IMR-90 (cell line): Measurements from ENCODE around the gene WFDC12. TPM values are rescaled to one million over a fixed set of nuclear protein-coding genes. Genes with fewer than 3 reads are reported as not detected.
A peak's percentile ranks its signal among the peaks of the same experiment; 100 is the strongest.

ENCODE experiments used
- ATAC-seq: fragments of 200-7000 bp; cut with Tn5 transposase; 2 replicates; pipeline ENCODE4 v1.9.1; 2020; ENCODE audit warnings: low read depth, mild to moderate bottlenecking, moderate library complexity
- BruUV-seq: library from RNA; stranded (reverse); fragments of 400-500 nt; replicated peaks from 2 replicates; lab custom pipeline; 2021; lab: Mats Ljungman, UMichigan
- CTCF ChIA-PET: fragments of 300-600 bp; formaldehyde crosslinking; extraction: SDS; loops from one replicate; lab custom pipeline; 2021; ENCODE audit warnings: antibody characterized with exemption; lab: Yijun Ruan, JAX
- POLR2A ChIA-PET: fragments of 300-600 bp; sonication (Branson Sonifier 250); formaldehyde crosslinking; loops from one replicate; lab custom pipeline; 2022; ENCODE audit warnings: antibody characterized with exemption; ENCODE audit not compliant: unreplicated experiment; lab: Charles Lee
- DNase-seq: peaks from one replicate; pipeline ENCODE4 v3.0.0; 2013
- H2AFZ ChIP-seq: replicated peaks from 2 replicates; pipeline ENCODE3; 2013; ENCODE audit warnings: low read length, mild to moderate bottlenecking; ENCODE audit not compliant: poor library complexity
- H2AK5ac ChIP-seq: 2 replicates; pipeline ENCODE4 v1.6.1; 2013; ENCODE audit warnings: low read depth, low read length, inconsistent platforms
- H2AK9ac ChIP-seq: replicated peaks from 2 replicates; pipeline ENCODE3; 2013; ENCODE audit warnings: mild to moderate bottlenecking, low read depth, low read length, moderate library complexity; ENCODE audit not compliant: poor library complexity
- H2BK120ac ChIP-seq: 2 replicates; pipeline ENCODE4 v1.6.1; 2013; ENCODE audit warnings: low read depth, low read length, inconsistent platforms
- H2BK15ac ChIP-seq: 3 replicates; pipeline ENCODE4 v1.6.1; 2013; ENCODE audit warnings: low read depth, low read length, inconsistent platforms
- H2BK20ac ChIP-seq: 2 replicates; pipeline ENCODE4 v1.6.1; 2013; ENCODE audit warnings: low read depth, mild to moderate bottlenecking, inconsistent platforms, low read length, moderate library complexity
- H2BK5ac ChIP-seq: 2 replicates; pipeline ENCODE4 v1.6.1; 2013; ENCODE audit warnings: mild to moderate bottlenecking, low read depth, low read length, inconsistent platforms; ENCODE audit not compliant: poor library complexity, severe bottlenecking
- H3K14ac ChIP-seq: replicated peaks from 2 replicates; pipeline ENCODE4 v1.6.1; 2013; ENCODE audit warnings: low read depth, low read length, inconsistent platforms
- H3K18ac ChIP-seq: 2 replicates; pipeline ENCODE4 v1.6.1; 2013; ENCODE audit warnings: low read depth, low read length, control low read depth
- H3K23ac ChIP-seq: 2 replicates; pipeline ENCODE4 v1.6.1; 2013; ENCODE audit warnings: low read depth, low read length, inconsistent platforms
- H3K27ac ChIP-seq: 2 replicates; pipeline ENCODE4 v1.5.1; 2013; ENCODE audit warnings: mild to moderate bottlenecking, control low read depth, low read length; ENCODE audit not compliant: insufficient read depth
- H3K27me3 ChIP-seq: 2 replicates; pipeline ENCODE4 v1.6.1; 2013; ENCODE audit warnings: low read length; ENCODE audit not compliant: control insufficient read depth, insufficient read depth
- H3K36me3 ChIP-seq: 2 replicates; pipeline ENCODE4 v1.6.1; 2013; ENCODE audit warnings: low read length, mixed read lengths; ENCODE audit not compliant: control insufficient read depth, insufficient read depth
- H3K4ac ChIP-seq: 2 replicates; pipeline ENCODE4 v1.6.1; 2013; ENCODE audit warnings: low read depth, low read length, inconsistent platforms
- H3K4me1 ChIP-seq: 2 replicates; pipeline ENCODE4 v1.6.1; 2013; ENCODE audit warnings: low read length, mixed read lengths; ENCODE audit not compliant: control insufficient read depth, insufficient read depth
- H3K4me2 ChIP-seq: 2 replicates; pipeline ENCODE4 v1.6.1; 2013; ENCODE audit warnings: low read depth, mild to moderate bottlenecking, control low read depth, low read length, moderate library complexity
- H3K4me3 ChIP-seq: 2 replicates; pipeline ENCODE4 v1.5.1; 2013; ENCODE audit warnings: low read depth, mild to moderate bottlenecking, control low read depth, low read length, moderate library complexity; ENCODE audit not compliant: insufficient read depth
- H3K56ac ChIP-seq: 2 replicates; pipeline ENCODE4 v1.6.1; 2013; ENCODE audit warnings: low read length, inconsistent platforms; ENCODE audit not compliant: insufficient read depth; ENCODE audit errors: extremely low read depth
- H3K79me1 ChIP-seq, 2 experiments: 2 replicates each; pipeline ENCODE4 v1.6.1; 2013; ENCODE audit warnings: low read length in 2 of 2, inconsistent platforms in 1 of 2, low read depth in 1 of 2
- H3K9ac ChIP-seq: 2 replicates; pipeline ENCODE4 v1.6.1; 2013; ENCODE audit warnings: low read depth, low read length, control low read depth
- H3K9me1 ChIP-seq: 2 replicates; pipeline ENCODE4 v1.6.1; 2013; ENCODE audit warnings: low read length, inconsistent platforms; ENCODE audit not compliant: insufficient read depth
- H3K9me3 ChIP-seq: 2 replicates; pipeline ENCODE4 v1.6.1; 2013; ENCODE audit warnings: low read length; ENCODE audit not compliant: control insufficient read depth, insufficient read depth
- H4K20me1 ChIP-seq: 2 replicates; pipeline ENCODE4 v1.6.1; 2013; ENCODE audit warnings: low read length, inconsistent platforms; ENCODE audit not compliant: insufficient read depth
- H4K5ac ChIP-seq: 2 replicates; pipeline ENCODE4 v1.6.1; 2013; ENCODE audit warnings: mild to moderate bottlenecking, low read depth, low read length, control low read depth
- H4K8ac ChIP-seq, 2 experiments: 2 replicates each; pipeline ENCODE4 v1.6.1; 2013; ENCODE audit warnings: low read depth in 2 of 2, low read length in 2 of 2, control low read depth in 1 of 2, inconsistent platforms in 1 of 2
- H4K91ac ChIP-seq: 2 replicates; pipeline ENCODE4 v1.6.1; 2013; ENCODE audit warnings: low read depth, low read length, inconsistent platforms; ENCODE audit not compliant: insufficient read depth
- BHLHE40 ChIP-seq: fragments of 150-350 bp; IDR thresholded peaks from 2 replicates; pipeline ENCODE4 v1.6.1; 2016; ENCODE audit warnings: mild to moderate bottlenecking, low read depth, low read length
- CEBPB ChIP-seq: IDR thresholded peaks from 2 replicates; pipeline ENCODE4 v1.6.1; 2012; ENCODE audit warnings: low read depth, low read length, improper control_type of control experiment
- FOS ChIP-seq: fragments of 150-350 bp; IDR thresholded peaks from 2 replicates; pipeline ENCODE4 v1.6.1; 2016; ENCODE audit warnings: low read depth, low read length
- MAFK ChIP-seq: IDR thresholded peaks from 2 replicates; pipeline ENCODE4 v1.6.1; 2012; ENCODE audit warnings: low read depth, low read length, improper control_type of control experiment
- MAZ ChIP-seq: IDR thresholded peaks from 2 replicates; pipeline ENCODE4 v1.6.1; 2012; ENCODE audit warnings: low read depth, mild to moderate bottlenecking, low read length, improper control_type of control experiment, moderate library complexity, borderline replicate concordance
- MXI1 ChIP-seq: IDR thresholded peaks from 2 replicates; pipeline ENCODE4 v1.6.1; 2012; ENCODE audit warnings: low read depth, mild to moderate bottlenecking, low read length, moderate library complexity, borderline replicate concordance
- NFE2L2 ChIP-seq: fragments of 150-350 bp; IDR thresholded peaks from 2 replicates; pipeline ENCODE4 v1.6.1; 2016; ENCODE audit warnings: low read depth, mild to moderate bottlenecking, low read length
- RAD21 ChIP-seq: IDR thresholded peaks from 2 replicates; pipeline ENCODE4 v1.6.1; 2012; ENCODE audit warnings: low read length, improper control_type of control experiment
- RCOR1 ChIP-seq: IDR thresholded peaks from 2 replicates; pipeline ENCODE4 v1.6.1; 2012; ENCODE audit warnings: mild to moderate bottlenecking, low read length, improper control_type of control experiment; ENCODE audit not compliant: insufficient replicate concordance
- WGBS, 2 experiments: methylation state at CpG; one replicate each; pipeline versions ENCODE4 v1.1.5 to v1.1.7; 2013; ENCODE audit warnings: missing lambda C conversion rate in 2 of 2; ENCODE audit not compliant: insufficient read length in 1 of 2; ENCODE audit errors: extremely low coverage in 2 of 2; 5-methylcytosine and 5-hydroxymethylcytosine counted together
- dilution Hi-C: fragments of 300-500 bp; cut with HindIII; formaldehyde crosslinking; loops from one replicate; pipeline ENCODE4 v1.14.3; 2018; ENCODE audit warnings: low sequenced_read_pairs; ENCODE audit not compliant: unreplicated experiment
- in situ Hi-C: fragments of 300-500 bp; cut with MboI; formaldehyde crosslinking; loops from 3 replicates; pipeline ENCODE4 v1.14.3; 2019; ENCODE audit warnings: low sequenced_read_pairs, inconsistent platforms, mixed read lengths
- intact Hi-C: fragments of 100-400 bp; cut with micrococcal nuclease; formaldehyde crosslinking; loops from 2 replicates; pipeline ENCODE4 v1.10.0; 2022
- polyA plus RNA-seq, 3 experiments: library from polyadenylated mRNA; depleted of rRNA; stranded (reverse); fragments of >200 nt; gene quantifications; 2 replicates each; pipeline ENCODE4 v1.2.3, GENCODE V29; 2012; ENCODE audit warnings: low replicate concordance in 1 of 3
- total RNA-seq: library from RNA; depleted of rRNA; stranded (reverse); fragments of >200 nt; gene quantifications from 2 replicates; pipeline ENCODE4 v1.2.3, GENCODE V29; 2012
- TF ChIP-seq, protein P1 (sequence below): fragments of 150-350 bp; IDR thresholded peaks from 2 replicates; pipeline ENCODE4 v1.6.1; 2017; ENCODE audit warnings: mild to moderate bottlenecking, antibody characterized with exemption, low read length, low read depth
- TF ChIP-seq, protein P2 (sequence below): conservative IDR thresholded peaks from 2 replicates; pipeline ENCODE4 v1.5.1; 2012; ENCODE audit warnings: mild to moderate bottlenecking, low read depth, low read length, improper control_type of control experiment

The WFDC12 gene
- total and polyA plus RNA-seq, 2 of the 4 experiments (the other 2 are of a cell fraction) = not detected

DNA sequence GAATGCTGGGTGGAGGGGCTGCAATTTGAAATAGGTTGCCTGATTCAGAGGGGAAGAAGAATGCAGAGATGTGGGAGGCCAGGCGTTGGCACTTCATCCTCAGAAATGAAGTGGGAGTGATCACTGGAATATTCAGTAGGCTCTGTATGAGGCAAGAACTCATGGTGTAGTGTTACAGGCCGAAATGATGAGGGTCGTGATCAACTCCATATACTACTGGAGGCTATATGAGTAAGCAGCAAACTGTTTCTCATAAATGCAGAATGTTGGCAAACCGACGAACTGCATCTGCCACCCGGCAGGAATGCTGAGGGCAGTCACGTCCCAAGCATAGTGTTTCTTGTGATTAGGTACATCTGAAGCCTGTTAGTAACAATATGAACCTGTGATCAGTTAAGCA is 36.0 kb downstream of the WFDC12 start:
- Histone ChIP-seq H3K23ac (peak overlapping the region; percentile 42; the same call in 1 of the 2 replicates), H3K4me3 (no peak overlapping the region), H4K8ac (peak overlapping the region; percentile 86 to 88), H3K27ac (peak overlapping the region; percentile 90), H3K4me1 (peaks cover 11% of the 10 kb centered on the region), H3K79me1 (no peaks in the 10 kb centered on the region), H3K4me2 (peak overlapping the region; percentile 50), H4K91ac (peak overlapping the region; percentile 92), H3K18ac (peak overlapping the region; percentile 87), H2AK5ac (peak overlapping the region; percentile 91; the same call in 1 of the 2 replicates), H2AFZ (peak overlapping the region; percentile 78), H2AK9ac (peak overlapping the region; percentile 68), H2BK5ac (peak overlapping the region; percentile 99), H3K36me3 (no peaks in the 10 kb centered on the region), H2BK20ac (peak overlapping the region; percentile 88), H3K9me1 (no peaks in the 10 kb centered on the region), H3K56ac (peak overlapping the region; percentile 58), H3K9me3 (no peaks in the 10 kb centered on the region), H4K20me1 (no peaks in the 10 kb centered on the region), H4K5ac (peak overlapping the region; percentile 77), H3K27me3 (no peaks in the 10 kb centered on the region), H3K4ac (peak overlapping the region; percentile 85), H2BK120ac (peak overlapping the region; percentile 87), H3K14ac (peak overlapping the region; percentile 1; the same call in 1 of the 2 replicates), H3K9ac (peak overlapping the region; percentile 37), H2BK15ac (peak overlapping the region; percentile 91)
- ChIA-PET POLR2A (no interaction called here), CTCF (interaction anchor here (0.6 kb wide), 1 partner anchor 23 kb away, joined by 3 read pairs; no protein-coding TSS in a partner anchor)
- ATAC-seq = peak; percentile 94
- peak; percentile 36; the same call in 1 of the 2 replicates for TF ChIP-seq FOS
- no peak for TF ChIP-seq RCOR1
- TF ChIP-seq NFE2L2 = peak; percentile 32; the same call in 1 of the 2 replicates
- no peak for TF ChIP-seq MAZ
- peak; percentile 57; the same call in 1 of the 2 replicates for TF ChIP-seq BHLHE40
- TF ChIP-seq RAD21 = no peak
- TF ChIP-seq MAFK = peak; percentile 7; the same call in 1 of the 2 replicates
- no peak for TF ChIP-seq MXI1
- TF ChIP-seq, protein P1, sequence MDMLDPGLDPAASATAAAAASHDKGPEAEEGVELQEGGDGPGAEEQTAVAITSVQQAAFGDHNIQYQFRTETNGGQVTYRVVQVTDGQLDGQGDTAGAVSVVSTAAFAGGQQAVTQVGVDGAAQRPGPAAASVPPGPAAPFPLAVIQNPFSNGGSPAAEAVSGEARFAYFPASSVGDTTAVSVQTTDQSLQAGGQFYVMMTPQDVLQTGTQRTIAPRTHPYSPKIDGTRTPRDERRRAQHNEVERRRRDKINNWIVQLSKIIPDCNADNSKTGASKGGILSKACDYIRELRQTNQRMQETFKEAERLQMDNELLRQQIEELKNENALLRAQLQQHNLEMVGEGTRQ = no peak; the same call in 1 of the 2 replicates
- TF ChIP-seq CEBPB = peak; percentile 96
- TF ChIP-seq, protein P2, sequence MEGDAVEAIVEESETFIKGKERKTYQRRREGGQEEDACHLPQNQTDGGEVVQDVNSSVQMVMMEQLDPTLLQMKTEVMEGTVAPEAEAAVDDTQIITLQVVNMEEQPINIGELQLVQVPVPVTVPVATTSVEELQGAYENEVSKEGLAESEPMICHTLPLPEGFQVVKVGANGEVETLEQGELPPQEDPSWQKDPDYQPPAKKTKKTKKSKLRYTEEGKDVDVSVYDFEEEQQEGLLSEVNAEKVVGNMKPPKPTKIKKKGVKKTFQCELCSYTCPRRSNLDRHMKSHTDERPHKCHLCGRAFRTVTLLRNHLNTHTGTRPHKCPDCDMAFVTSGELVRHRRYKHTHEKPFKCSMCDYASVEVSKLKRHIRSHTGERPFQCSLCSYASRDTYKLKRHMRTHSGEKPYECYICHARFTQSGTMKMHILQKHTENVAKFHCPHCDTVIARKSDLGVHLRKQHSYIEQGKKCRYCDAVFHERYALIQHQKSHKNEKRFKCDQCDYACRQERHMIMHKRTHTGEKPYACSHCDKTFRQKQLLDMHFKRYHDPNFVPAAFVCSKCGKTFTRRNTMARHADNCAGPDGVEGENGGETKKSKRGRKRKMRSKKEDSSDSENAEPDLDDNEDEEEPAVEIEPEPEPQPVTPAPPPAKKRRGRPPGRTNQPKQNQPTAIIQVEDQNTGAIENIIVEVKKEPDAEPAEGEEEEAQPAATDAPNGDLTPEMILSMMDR = no peak
- intact Hi-C loops = loop anchor here (5.0 kb wide), 1 partner anchor 36 kb away; no protein-coding TSS in a partner anchor
- BruUV-seq = no TSS peak
- WGBS, 2 experiments = 0% methylated on average over 1 of the region's 7 CpGs; no CpG with 5 or more reads in 1 of the 2 experiments
- peak; percentile 96 for DNase-seq
- in situ Hi-C loops = loop anchor here (5.0 kb wide), 1 partner anchor 41 kb away; no protein-coding TSS in a partner anchor
- dilution Hi-C loops = no loop called here
